ENCODE results near the gene OR6B1.

DNA sequence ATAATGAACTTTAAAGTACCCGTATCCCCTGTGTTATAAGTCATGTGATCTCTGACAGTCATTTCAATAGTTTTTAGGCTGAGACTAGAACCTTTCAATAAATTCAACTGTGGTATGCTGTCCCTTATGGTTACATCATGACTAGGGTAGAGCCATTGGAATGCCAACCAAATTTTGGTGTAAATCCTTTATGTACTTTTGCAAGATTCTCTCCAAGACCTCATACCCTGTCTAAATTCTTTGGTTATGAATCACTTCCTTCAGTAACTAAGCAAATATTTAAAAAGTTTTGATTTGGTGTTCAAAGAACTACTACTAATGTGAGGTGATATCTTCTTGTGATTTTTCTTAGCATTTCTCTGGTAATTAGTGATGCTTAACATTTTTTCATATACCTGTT, 20.8 kb upstream of the OR6B1 start:
- TF ChIP-seq SUZ12 (IDR thresholded peaks at IDR 0.05), result no peak
- no peak for TF ChIP-seq ZNF384 (IDR thresholded peaks at IDR 0.05)
- no peak for TF ChIP-seq FOXM1 (IDR thresholded peaks at IDR 0.05; ENCODE audit: borderline replicate concordance)
